ENCODE results near the gene CLEC16A. TPM values are rescaled to one million over a fixed set of nuclear protein-coding genes. Genes with fewer than 3 reads are reported as not detected.

The CLEC16A gene
- total and polyA plus RNA-seq, 9 of the 15 experiments (the other 6 are each of a cell fraction or from before 2014, with no cell fraction given), result 1.00 to 22.3 (median 10.0) TPM

DNA sequence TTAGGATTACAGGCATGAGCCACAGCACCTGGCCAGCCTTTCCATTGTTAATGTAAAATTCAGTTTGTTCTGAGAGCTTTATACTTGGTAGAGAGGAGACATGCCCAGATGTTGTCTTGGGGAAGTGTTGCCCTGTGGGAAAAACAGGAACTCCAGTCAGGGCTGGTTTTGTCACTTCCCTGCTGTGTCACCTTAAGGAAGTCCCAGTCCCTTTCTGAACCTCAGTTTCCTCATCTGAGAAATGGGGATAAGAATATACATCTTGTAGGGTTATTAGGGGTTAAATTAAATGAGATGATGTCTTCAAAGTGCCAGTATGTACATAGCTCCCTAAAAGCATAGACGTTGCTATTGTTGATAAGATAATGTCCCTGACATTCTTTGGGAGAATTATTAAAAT lies 25.3 kb downstream of the CLEC16A start (continued):
- no peak for TF ChIP-seq ZNF592 (IDR thresholded peaks at IDR 0.05)
- TF ChIP-seq KDM1A (IDR thresholded peaks at IDR 0.05), result peak in 1 of 2 experiments; percentile 30; a peak in 2 of 4 replicates
- peak; percentile 88 for TF ChIP-seq BCOR (IDR thresholded peaks at IDR 0.05)

DNA sequence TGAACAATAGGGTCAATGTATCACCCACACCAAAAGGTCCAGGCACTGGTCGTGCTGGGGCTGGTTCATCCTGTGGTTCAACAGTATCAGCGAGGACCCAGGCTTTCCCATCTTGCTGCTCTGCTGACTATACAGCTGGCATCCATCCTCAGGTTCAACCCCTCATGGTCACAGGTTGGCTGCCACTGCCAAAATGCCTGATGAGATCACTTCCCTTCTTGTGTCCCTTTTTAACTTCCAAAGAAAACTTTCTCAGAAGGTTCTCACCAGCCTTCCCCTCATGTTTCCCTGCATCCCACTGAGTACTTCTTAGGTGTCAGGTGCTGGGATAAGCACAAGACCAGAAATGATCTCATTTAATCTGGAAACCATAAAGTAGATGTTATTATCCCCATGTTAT lies 25.7 kb downstream of the CLEC16A start:
- H3K9ac ChIP-seq (ENCODE audit: insufficient read depth in 1 of 2, low read depth in 2 of 2, low read length in 2 of 2), result no peak overlapping the region
- 0 out of 2 replicates have a peak, but pooled peaks cover 6% of the 10 kb centered on the region for H4K20me1 ChIP-seq (replicated peaks; ENCODE audit: control insufficient read depth, insufficient read depth, low read length)
- peaks cover 51% of the 10 kb centered on the region for H3K36me3 ChIP-seq (ENCODE audit: control insufficient read depth, insufficient read depth, low read length)
- in situ Hi-C loops (cut with MboI) (loop anchor here (25.0 kb wide), 2 partner anchors 567 to 692 kb away; partner anchors contain the start of gene SNN), intact Hi-C loops (cut with micrococcal nuclease) (loop anchor here (5.0 kb wide), 1 partner anchor 192 kb away; no protein-coding TSS in a partner anchor)
- no peaks in the 10 kb centered on the region for H3K79me2 ChIP-seq (ENCODE audit: control insufficient read depth, insufficient read depth, low read length)
- TF ChIP-seq, protein P1, sequence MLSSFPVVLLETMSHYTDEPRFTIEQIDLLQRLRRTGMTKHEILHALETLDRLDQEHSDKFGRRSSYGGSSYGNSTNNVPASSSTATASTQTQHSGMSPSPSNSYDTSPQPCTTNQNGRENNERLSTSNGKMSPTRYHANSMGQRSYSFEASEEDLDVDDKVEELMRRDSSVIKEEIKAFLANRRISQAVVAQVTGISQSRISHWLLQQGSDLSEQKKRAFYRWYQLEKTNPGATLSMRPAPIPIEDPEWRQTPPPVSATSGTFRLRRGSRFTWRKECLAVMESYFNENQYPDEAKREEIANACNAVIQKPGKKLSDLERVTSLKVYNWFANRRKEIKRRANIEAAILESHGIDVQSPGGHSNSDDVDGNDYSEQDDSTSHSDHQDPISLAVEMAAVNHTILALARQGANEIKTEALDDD (IDR thresholded peaks at IDR 0.05), result no peak
- TF ChIP-seq ZNF395 (CRISPR knock-in tag; IDR thresholded peaks at IDR 0.05), result no peak
- TF ChIP-seq ZBTB9 (CRISPR knock-in tag; IDR thresholded peaks at IDR 0.05), result no peak
- TF ChIP-seq GMEB1 (CRISPR knock-in tag; IDR thresholded peaks at IDR 0.05), result no peak
- no peak for TF ChIP-seq GABPA (tag; conservative IDR thresholded peaks at IDR 0.05; ENCODE audit: low read depth)
- no peak overlapping the region for H2AFZ ChIP-seq (ENCODE audit: low read depth, low read length)
- POLR2A ChIA-PET, result no interaction called here
- H3K9me3 ChIP-seq (replicated peaks; ENCODE audit: control insufficient read depth, insufficient read depth, low read depth, low read length), result no peaks in the 10 kb centered on the region
- H3K27ac ChIP-seq (ENCODE audit: extremely low read depth, low read depth, low read length), result no peak overlapping the region
- H3K4me3 ChIP-seq, result no peak overlapping the region
- ATAC-seq (no peak), DNase-seq (ENCODE audit: extremely low read depth in 1 of 4, low spot score in 3 of 4) (no peak), FAIRE-seq (no peak)
- H3K4me2 ChIP-seq (ENCODE audit: insufficient read depth, low read length), result no peak overlapping the region
- no TSS peak for BruUV-seq (replicated peaks)
- peaks cover 4% of the 10 kb centered on the region for H3K9me1 ChIP-seq (ENCODE audit: control insufficient read depth, insufficient read depth, low read length)
- CTCF ChIA-PET (ENCODE audit: low intra/inter-chr PET ratio), result interaction anchor here (4.7 kb wide), 1 partner anchor 287 kb away, joined by 58 read pairs; the partner anchor contains the start of gene SOCS1
- peaks cover 27 to 35% of the 10 kb centered on the region in 2 experiments for H3K4me1 ChIP-seq (replicated peaks in 1 of 2; ENCODE audit: control insufficient read depth in 2 of 2, insufficient read depth in 2 of 2, low read length in 2 of 2)
- 83% methylated on average over 2 of the region's 2 CpGs for WGBS (ENCODE audit: insufficient coverage, low coverage, missing lambda C conversion rate)
- H3K27me3 ChIP-seq (ENCODE audit: control insufficient read depth in 2 of 2, insufficient read depth in 2 of 2, low read length in 2 of 2), result no peaks in the 10 kb centered on the region

Measured in K562 (cell line).